Loucy (cell line): ENCODE measurements around the gene ADM.
A peak's percentile ranks its signal among the peaks of the same experiment; 100 is the strongest.

Experiments
- H2AFZ ChIP-seq: fragments of 200-600 bp; sonication (generic); 2 replicates; pipeline ENCODE4 v1.6.0; 2016; ENCODE audit warnings: antibody characterized with exemption, mild to moderate bottlenecking, low read length, moderate library complexity
- H3F3A ChIP-seq: fragments of 200-600 bp; 2 replicates; pipeline ENCODE4 v1.6.0; 2016; ENCODE audit warnings: antibody characterized with exemption, low read depth, mild to moderate bottlenecking
- H3K27me3 ChIP-seq: fragments of 200-600 bp; sonication (generic); 2 replicates; pipeline ENCODE4 v1.6.1; 2014; ENCODE audit warnings: low read length, mild to moderate bottlenecking; ENCODE audit not compliant: insufficient read depth, poor library complexity, severe bottlenecking
- H3K36me3 ChIP-seq: fragments of 200-600 bp; sonication (generic); 2 replicates; pipeline ENCODE4 v1.6.1; 2016; ENCODE audit warnings: low read length; ENCODE audit not compliant: insufficient read depth
- H3K4me1 ChIP-seq: fragments of 200-600 bp; sonication (generic); 2 replicates; pipeline ENCODE4 v1.5.1; 2014; ENCODE audit warnings: low read length, mild to moderate bottlenecking; ENCODE audit not compliant: insufficient read depth, poor library complexity, severe bottlenecking
- H3K4me2 ChIP-seq: fragments of 200-600 bp; sonication (generic); 2 replicates; pipeline ENCODE4 v1.6.0; 2014; ENCODE audit warnings: antibody characterized with exemption, low read length, low read depth, mild to moderate bottlenecking; ENCODE audit not compliant: poor library complexity, severe bottlenecking
- H3K4me3 ChIP-seq: fragments of 200-600 bp; sonication (generic); 2 replicates; pipeline ENCODE4 v1.5.1; 2014; ENCODE audit warnings: low read length, mild to moderate bottlenecking, mixed read lengths; ENCODE audit not compliant: poor library complexity, severe bottlenecking
- H3K79me2 ChIP-seq: fragments of 200-600 bp; sonication (generic); 2 replicates; pipeline ENCODE4 v1.6.1; 2014; ENCODE audit warnings: low read length; ENCODE audit not compliant: insufficient read depth
- H3K9ac ChIP-seq: fragments of 200-600 bp; sonication (generic); 2 replicates; pipeline ENCODE4 v1.6.0; 2014; ENCODE audit warnings: mild to moderate bottlenecking, low read depth, low read length, moderate library complexity; ENCODE audit not compliant: poor library complexity, severe bottlenecking
- H3K9me2 ChIP-seq: fragments of 200-600 bp; sonication (generic); replicated peaks from 2 replicates; pipeline ENCODE4 v1.6.1; 2016; ENCODE audit warnings: low read depth, low read length, mixed read lengths
- H3K9me3 ChIP-seq: fragments of 200-600 bp; sonication (generic); 2 replicates; pipeline ENCODE4 v1.6.1; 2014; ENCODE audit warnings: mild to moderate bottlenecking, antibody characterized with exemption, low read length, low read depth; ENCODE audit not compliant: insufficient read depth
- H4K20me1 ChIP-seq: fragments of 200-600 bp; sonication (generic); 2 replicates; pipeline ENCODE4 v1.6.0; 2014; ENCODE audit warnings: antibody characterized with exemption, low read length, mild to moderate bottlenecking; ENCODE audit not compliant: insufficient read depth, poor library complexity, severe bottlenecking
- CTCF ChIP-seq: fragments of 200-600 bp; sonication (generic); conservative IDR thresholded peaks from 2 replicates; pipeline ENCODE4 v1.5.1; 2014; ENCODE audit warnings: mild to moderate bottlenecking, antibody characterized with exemption, low read length
- EZH2phosphoT487 ChIP-seq: fragments of 200-600 bp; IDR thresholded peaks from 2 replicates; pipeline ENCODE4 v1.6.1; 2018; ENCODE audit warnings: antibody characterized with exemption, mild to moderate bottlenecking, moderate library complexity, borderline replicate concordance

The ADM gene

GRCh38 chr11:10317776-10318526 is 13.1 kb downstream of the ADM start:
- Histone ChIP-seq H3K4me2 (no peak overlapping the region), H3K79me2 (no peaks in the 10 kb centered on the region), H3F3A (no peaks in the 10 kb centered on the region), H3K9ac (no peak overlapping the region), H4K20me1 (no peaks in the 10 kb centered on the region), H3K27me3 (no peaks in the 10 kb centered on the region), H3K36me3 (no peaks in the 10 kb centered on the region), H2AFZ (0 out of 2 replicates have a peak overlapping the region, but pooled peaks have one; percentile 31), H3K9me3 (no peaks in the 10 kb centered on the region), H3K4me3 (no peak overlapping the region), H3K4me1 (peaks cover 46% of the 10 kb centered on the region), H3K9me2 (no peaks in the 10 kb centered on the region)
- TF ChIP-seq EZH2phosphoT487: no peak
- TF ChIP-seq CTCF: no peak

- Histone ChIP-seq H3K9me3 (no peaks in the 10 kb centered on the region), H3K4me1 (peaks cover 46% of the 10 kb centered on the region), H3K4me3 (no peak overlapping the region), H3F3A (no peaks in the 10 kb centered on the region), H4K20me1 (no peaks in the 10 kb centered on the region), H3K79me2 (no peaks in the 10 kb centered on the region), H3K36me3 (no peaks in the 10 kb centered on the region), H3K4me2 (no peak overlapping the region), H3K9ac (no peak overlapping the region), H3K9me2 (no peaks in the 10 kb centered on the region), H2AFZ (0 out of 2 replicates have a peak overlapping the region, but pooled peaks have one; percentile 3), H3K27me3 (no peaks in the 10 kb centered on the region)
- TF ChIP-seq EZH2phosphoT487: no peak
- no peak for TF ChIP-seq CTCF
Measured at GRCh38 chr11:10318527-10318802, 13.6 kb downstream of the ADM start.

GRCh38 chr11:10319702-10320558 is 15.1 kb downstream of the ADM start:
- Histone ChIP-seq H3K4me2 (peak overlapping the region; percentile 13), H3K4me1 (peaks cover 42% of the 10 kb centered on the region), H3K9me2 (no peaks in the 10 kb centered on the region), H3K4me3 (no peak overlapping the region), H3K36me3 (no peaks in the 10 kb centered on the region), H3K9ac (no peak overlapping the region), H2AFZ (no peak overlapping the region), H3K9me3 (no peaks in the 10 kb centered on the region), H3K27me3 (no peaks in the 10 kb centered on the region), H4K20me1 (no peaks in the 10 kb centered on the region), H3K79me2 (no peaks in the 10 kb centered on the region), H3F3A (no peaks in the 10 kb centered on the region)
- no peak for TF ChIP-seq CTCF
- no peak for TF ChIP-seq EZH2phosphoT487
